Measurements from ENCODE around the gene ZNF613. TPM values are rescaled to one million over a fixed set of nuclear protein-coding genes. Genes with fewer than 3 reads are reported as not detected.

Gene ZNF613
- total RNA-seq, 3 donors from 2014 or later (not counting 1 experiment from before 2014, with no cell fraction given): 1.8 to 3.9 (median 2.5) TPM

DNA sequence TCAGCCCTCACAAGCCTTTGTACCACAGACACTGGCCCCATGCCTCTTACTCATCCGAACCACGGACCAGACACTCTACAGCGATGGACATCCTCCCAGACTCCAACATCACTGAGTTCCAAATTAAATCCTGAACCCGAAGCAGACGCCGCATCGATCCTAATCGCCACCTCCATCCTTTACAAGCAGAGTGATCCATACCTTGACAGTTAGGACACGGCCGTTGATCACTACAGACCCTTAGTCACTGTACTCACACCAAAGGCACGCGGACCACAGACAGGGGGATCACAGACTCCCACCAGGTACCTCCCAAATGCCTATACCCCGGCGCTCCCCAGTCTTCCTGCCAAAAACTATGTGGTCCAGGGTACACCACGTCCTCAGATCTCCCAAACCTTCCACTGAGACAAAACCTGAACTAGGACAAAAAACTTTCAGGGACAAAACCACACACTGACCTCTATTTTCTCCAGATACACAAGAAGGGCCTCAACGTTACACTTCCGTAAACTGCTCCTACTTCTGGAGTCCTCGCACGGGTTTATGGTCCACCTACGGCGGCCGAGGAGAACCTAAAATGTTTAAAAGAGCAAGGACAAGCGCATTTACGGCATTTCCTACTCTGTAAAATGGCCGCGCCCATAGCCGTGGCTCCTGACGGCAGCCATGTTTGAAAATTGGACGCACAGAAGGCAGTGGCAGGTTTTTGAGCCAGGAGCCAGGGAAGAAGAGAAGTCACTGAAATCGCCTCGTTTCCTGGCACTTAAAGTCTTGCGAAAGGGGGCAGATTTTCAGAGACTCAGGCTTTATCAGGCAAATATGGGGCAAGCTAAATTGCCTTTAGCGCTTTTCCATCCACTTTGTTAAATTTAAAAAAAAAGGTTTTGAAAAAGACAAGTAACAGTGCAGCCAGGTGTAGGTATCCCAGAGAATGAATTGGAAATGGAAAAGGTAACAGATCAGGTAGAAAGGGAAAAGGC lies 59.3 kb downstream of the ZNF613 start, which contains the start of gene ZNF350:
Gene ZNF350, minus strand, starts transcription at position 532 of the 983 bp plus-strand sequence. CDS start 12,480 bp downstream, outside the sequence.
- Mint-ChIP-seq H3K9me3 (peaks cover 8 to 29% of the 10 kb centered on the region in 2 donors), H3K4me3 (peak within 1 kb of the TSS; percentile 96), H3K4me1 (peaks cover 12 to 13% of the 10 kb centered on the region in 2 donors), H3K27me3 (ENCODE audit: low read depth in 2 of 2) (no peaks in the 10 kb centered on the region), H3K27ac (peak within 1 kb of the TSS; percentile 90 to 96), H3K36me3 (peaks cover 38% of the 10 kb centered on the region)
- 3% methylated on average over 33 of the region's 33 CpGs for WGBS (ENCODE audit: insufficient coverage)
- peaks cover 4% of the 10 kb centered on the region for H3K36me3 ChIP-seq (ENCODE audit: control insufficient read depth, insufficient read depth, low read length)
- peak; percentile 98 to 100 (median 98) for ATAC-seq
- DNase-seq: peak; percentile 86 to 95
- TF ChIP-seq, protein P1, sequence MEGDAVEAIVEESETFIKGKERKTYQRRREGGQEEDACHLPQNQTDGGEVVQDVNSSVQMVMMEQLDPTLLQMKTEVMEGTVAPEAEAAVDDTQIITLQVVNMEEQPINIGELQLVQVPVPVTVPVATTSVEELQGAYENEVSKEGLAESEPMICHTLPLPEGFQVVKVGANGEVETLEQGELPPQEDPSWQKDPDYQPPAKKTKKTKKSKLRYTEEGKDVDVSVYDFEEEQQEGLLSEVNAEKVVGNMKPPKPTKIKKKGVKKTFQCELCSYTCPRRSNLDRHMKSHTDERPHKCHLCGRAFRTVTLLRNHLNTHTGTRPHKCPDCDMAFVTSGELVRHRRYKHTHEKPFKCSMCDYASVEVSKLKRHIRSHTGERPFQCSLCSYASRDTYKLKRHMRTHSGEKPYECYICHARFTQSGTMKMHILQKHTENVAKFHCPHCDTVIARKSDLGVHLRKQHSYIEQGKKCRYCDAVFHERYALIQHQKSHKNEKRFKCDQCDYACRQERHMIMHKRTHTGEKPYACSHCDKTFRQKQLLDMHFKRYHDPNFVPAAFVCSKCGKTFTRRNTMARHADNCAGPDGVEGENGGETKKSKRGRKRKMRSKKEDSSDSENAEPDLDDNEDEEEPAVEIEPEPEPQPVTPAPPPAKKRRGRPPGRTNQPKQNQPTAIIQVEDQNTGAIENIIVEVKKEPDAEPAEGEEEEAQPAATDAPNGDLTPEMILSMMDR (IDR thresholded peaks at IDR 0.05): no peak
- peak within 1 kb of the TSS; percentile 83 for H3K4me3 ChIP-seq (ENCODE audit: low read length)
- H3K4me1 ChIP-seq (ENCODE audit: control insufficient read depth, insufficient read depth, low read length): peaks cover 15% of the 10 kb centered on the region
- peak within 1 kb of the TSS; percentile 68 for H3K27ac ChIP-seq (ENCODE audit: low read length)
- peaks cover 51% of the 10 kb centered on the region for H3K9me3 ChIP-seq (ENCODE audit: control insufficient read depth, insufficient read depth, low read length)
- intact Hi-C loops (cut with micrococcal nuclease): loop anchor here (1.0 kb wide), 4 partner anchors 22 to 81 kb away; partner anchors contain the start of genes ZNF432, ZNF614, ZNF615 and ZNF649
- no peaks in the 10 kb centered on the region for H3K27me3 ChIP-seq (ENCODE audit: control insufficient read depth, insufficient read depth, low read length)

GRCh38 chr19:51993422-51993821 lies 66.2 kb downstream of the ZNF613 start:
- no peaks in the 10 kb centered on the region for H3K27me3 ChIP-seq (ENCODE audit: control insufficient read depth, insufficient read depth, low read length)
- H3K4me3 ChIP-seq (ENCODE audit: low read length): no peak overlapping the region
- H3K9me3 ChIP-seq (ENCODE audit: control insufficient read depth, insufficient read depth, low read length): peaks cover 68% of the 10 kb centered on the region
- Mint-ChIP-seq H3K27me3 (ENCODE audit: low read depth in 2 of 2) (no peaks in the 10 kb centered on the region), H3K27ac (no peak overlapping the region), H3K36me3 (peaks cover 75% of the 10 kb centered on the region), H3K4me1 (no peaks in the 10 kb centered on the region), H3K4me3 (no peak overlapping the region), H3K9me3 (peaks cover 13 to 26% of the 10 kb centered on the region in 2 donors)
- DNase-seq: no peak
- no peaks in the 10 kb centered on the region for H3K4me1 ChIP-seq (ENCODE audit: control insufficient read depth, insufficient read depth, low read length)
- WGBS (ENCODE audit: insufficient coverage): 97% methylated on average over 9 of the region's 10 CpGs
- ATAC-seq: no peak
- intact Hi-C loops (cut with micrococcal nuclease): no loop called here
- TF ChIP-seq, protein P1 (IDR thresholded peaks at IDR 0.05): no peak
- no peak overlapping the region for H3K27ac ChIP-seq (ENCODE audit: low read length)
- peaks cover 32% of the 10 kb centered on the region for H3K36me3 ChIP-seq (ENCODE audit: control insufficient read depth, insufficient read depth, low read length)

GRCh38 chr19:51994048-51994644 lies 66.9 kb downstream of the ZNF613 start:
- Histone ChIP-seq H3K4me3 (ENCODE audit: low read length) (no peak overlapping the region), H3K27ac (ENCODE audit: low read length) (no peak overlapping the region), H3K4me1 (ENCODE audit: control insufficient read depth, insufficient read depth, low read length) (no peaks in the 10 kb centered on the region), H3K36me3 (ENCODE audit: control insufficient read depth, insufficient read depth, low read length) (peaks cover 39% of the 10 kb centered on the region), H3K27me3 (ENCODE audit: control insufficient read depth, insufficient read depth, low read length) (no peaks in the 10 kb centered on the region), H3K9me3 (ENCODE audit: control insufficient read depth, insufficient read depth, low read length) (peaks cover 66% of the 10 kb centered on the region)
- DNase-seq (no peak), ATAC-seq (no peak)
- Mint-ChIP-seq H3K4me3 (no peak overlapping the region), H3K27me3 (ENCODE audit: low read depth in 2 of 2) (no peaks in the 10 kb centered on the region), H3K9me3 (peaks cover 10 to 24% of the 10 kb centered on the region in 2 donors), H3K36me3 (peaks cover 74% of the 10 kb centered on the region), H3K27ac (no peak overlapping the region), H3K4me1 (no peaks in the 10 kb centered on the region)
- intact Hi-C loops (cut with micrococcal nuclease): no loop called here
- 100% methylated on average over 2 of the region's 2 CpGs for WGBS (ENCODE audit: insufficient coverage)
- TF ChIP-seq, protein P1 (IDR thresholded peaks at IDR 0.05): no peak

Other genes with a start within 250 kb of the ZNF613 start
- 1 to 10 TPM; 2.2 to 9.4 (median 3.7) TPM for gene SPACA6, start 234.1 kb upstream of the ZNF613 start, total RNA-seq
- gene HAS1, start 203.5 kb upstream of the ZNF613 start, total RNA-seq: not detected
- 10 to 100 TPM in 1 of 3 donors, 1 to 10 TPM in 2; 3.4 to 20.2 (median 6.4) TPM for gene FPR1, start 175.6 kb upstream of the ZNF613 start, total RNA-seq
- gene FPR2, start 166.3 kb upstream of the ZNF613 start, total RNA-seq: 1 to 10 TPM in 1 of 3 donors, under 1 TPM in 2; 0.28 to 2.1 (median 0.59) TPM
- under 1 TPM in 1 of 3 donors, not detected in 2; 0.28 TPM for gene FPR3, start 132.3 kb upstream of the ZNF613 start, total RNA-seq
- gene ZNF577, start 39.5 kb upstream of the ZNF613 start, total RNA-seq: 10 to 100 TPM in 2 of 3 donors, 1 to 10 TPM in 1; 8.5 to 15.6 (median 12.4) TPM
- 10 to 100 TPM; 11.0 to 16.1 (median 12.3) TPM for gene ZNF649, start 22.5 kb upstream of the ZNF613 start, total RNA-seq
- gene ZNF350, start 59.4 kb downstream of the ZNF613 start, total RNA-seq: 10 to 100 TPM; 32.3 to 46.9 (median 36.6) TPM
- 10 to 100 TPM; 15.4 to 26.3 (median 19.9) TPM for gene ZNF615, start 80.7 kb downstream of the ZNF613 start, total RNA-seq
- gene ZNF614, start 100.9 kb downstream of the ZNF613 start, total RNA-seq: 1 to 10 TPM; 4.3 to 9.2 (median 5.7) TPM
- 10 to 100 TPM; 19.7 to 33.7 (median 32.4) TPM for gene ZNF432, start 121.4 kb downstream of the ZNF613 start, total RNA-seq
- gene ZNF841, start 168.3 kb downstream of the ZNF613 start, total RNA-seq: 10 to 100 TPM; 32.4 to 47.7 (median 47.4) TPM
- gene ZNF616, start 212.5 kb downstream of the ZNF613 start, total RNA-seq: 1 to 10 TPM; 3.8 to 7.1 (median 4.8) TPM
- gene ZNF836, start 244.1 kb downstream of the ZNF613 start, total RNA-seq: 10 to 100 TPM; 27.9 to 40.2 (median 28.0) TPM

Measured in natural killer cell (primary cell).